Bone marrow (tissue), 2 donors: Measurements from ENCODE around the gene TJP2.
"Not testable (repeated sequence)": the region's sequence is repeated elsewhere in the genome, so short reads cannot be mapped to it uniquely, and the experiment has no call there.

Experiments
- DNase-seq, 2 donors: peaks; one replicate each; lab custom pipeline; 2025; lab: John Stamatoyannopoulos, UW

Gene TJP2

GRCh38 chr9:69292078-69292477 lies 118.0 kb downstream of the TJP2 start:
- no peak for DNase-seq

DNA sequence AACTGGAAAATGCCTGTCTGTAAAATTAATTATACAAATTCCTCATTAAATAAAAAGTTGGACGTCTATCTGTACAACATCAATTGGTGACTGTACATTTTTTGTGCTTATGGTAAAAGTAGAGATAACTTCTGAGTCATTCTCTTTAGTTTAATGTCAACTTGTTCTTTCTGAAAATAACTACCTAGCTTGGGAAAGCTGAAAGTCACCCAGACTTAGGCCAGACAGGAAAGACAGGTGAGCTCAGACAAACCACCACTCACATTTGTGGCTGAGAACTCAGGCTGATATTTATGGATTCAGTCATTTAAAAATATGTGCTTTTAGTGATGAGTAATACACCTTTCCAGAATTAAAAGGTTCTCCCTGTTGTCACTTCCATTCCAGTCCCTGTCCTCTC lies 119.1 kb downstream of the TJP2 start:
- no peak for DNase-seq

DNA sequence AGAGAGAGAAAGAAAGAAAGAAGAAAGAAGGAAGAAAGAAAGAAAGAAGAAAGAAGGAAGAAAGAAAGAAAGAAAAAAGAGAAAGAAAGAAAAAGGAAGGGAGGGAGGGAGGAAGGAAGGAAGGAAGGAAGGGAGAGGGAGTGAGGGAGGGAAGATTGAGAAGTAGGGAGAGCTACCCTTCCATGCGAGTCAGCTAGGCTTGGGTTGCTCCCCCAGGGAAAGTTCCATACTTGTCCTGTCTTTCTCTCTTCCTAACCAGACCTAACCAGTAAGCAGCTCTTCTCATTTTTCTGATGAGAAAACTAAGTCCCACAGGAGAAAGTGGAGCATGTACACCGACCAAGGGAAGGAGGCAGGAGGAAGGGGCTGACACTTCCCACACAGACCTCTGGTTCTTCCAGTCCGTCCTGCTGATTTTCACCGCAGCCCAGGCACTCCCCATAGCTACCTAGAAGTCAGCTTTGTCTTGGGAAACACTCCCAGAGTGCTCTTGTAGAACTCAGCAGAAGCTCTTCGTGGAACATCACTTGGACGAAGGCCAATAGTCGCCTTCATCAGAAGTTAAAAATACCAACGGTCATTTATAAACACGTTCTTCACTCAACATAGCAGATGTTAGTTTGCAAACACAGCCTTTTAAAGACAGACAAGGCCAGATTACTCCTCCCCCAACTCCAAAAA lies 121.9 kb downstream of the TJP2 start:
- DNase-seq: no peak

DNA sequence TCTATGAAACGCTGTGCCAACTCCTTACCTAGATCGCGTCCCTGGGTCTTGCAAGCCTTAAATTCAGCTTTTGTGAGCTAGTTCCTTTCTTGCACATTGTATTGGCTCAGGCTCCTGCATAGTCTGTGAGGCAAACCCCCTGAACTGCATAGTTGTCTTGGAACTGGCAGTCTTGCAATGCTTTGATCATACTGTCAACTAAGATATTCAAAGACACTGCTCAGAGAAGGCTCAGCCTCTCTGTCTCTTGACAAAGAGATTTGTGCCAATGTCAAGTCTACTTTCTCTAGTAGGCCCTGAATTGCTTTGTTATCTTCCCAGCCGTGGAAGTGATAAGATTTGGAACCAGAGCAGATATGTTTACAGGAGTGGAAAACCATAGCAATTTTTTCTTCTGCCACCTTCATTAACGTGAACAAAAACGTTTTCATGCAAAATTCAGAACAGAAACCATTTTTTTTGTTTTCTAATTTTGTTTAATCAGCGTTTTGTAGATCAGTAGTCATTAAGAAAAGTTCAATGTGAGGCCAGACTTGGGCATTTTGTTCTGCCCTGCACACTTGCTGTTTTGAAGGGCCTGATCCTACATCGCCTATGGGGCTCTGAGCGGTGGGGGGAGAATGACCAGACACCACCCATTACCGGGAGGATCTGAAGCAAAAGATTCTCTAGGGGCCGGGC lies 123.4 kb downstream of the TJP2 start:
- no peak for DNase-seq

GRCh38 chr9:69299315-69299714 lies 125.2 kb downstream of the TJP2 start:
- no peak for DNase-seq

DNA sequence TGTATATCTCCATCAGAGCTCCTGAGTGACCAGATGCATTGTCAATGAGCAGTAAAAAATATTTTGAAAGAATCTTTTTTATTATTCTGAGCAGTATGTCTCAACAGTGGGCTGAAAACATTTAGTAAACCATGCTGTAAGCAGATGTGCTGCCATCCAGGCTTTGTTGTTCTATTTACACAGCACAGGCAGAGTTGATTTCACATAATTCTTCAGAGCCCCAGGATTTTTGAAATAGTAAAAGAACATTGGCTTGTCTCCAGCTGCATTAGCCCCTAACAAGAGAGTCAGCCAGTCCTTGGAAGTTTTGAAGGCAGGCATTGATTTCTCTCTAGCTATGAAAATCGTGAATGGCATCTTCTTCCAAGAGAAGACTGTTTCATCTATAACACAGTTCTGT lies 125.7 kb downstream of the TJP2 start:
- DNase-seq: no peak

GRCh38 chr9:69303331-69303730 lies 129.3 kb downstream of the TJP2 start:
- DNase-seq: no peak

- not testable (repeated sequence) for DNase-seq
These were observed 132.9 kb downstream of the TJP2 start for GRCh38 chr9:69306895-69307445.

GRCh38 chr9:69307446-69308205 lies 133.5 kb downstream of the TJP2 start:
- DNase-seq: no peak

- no peak for DNase-seq
These were observed 134.3 kb downstream of the TJP2 start for GRCh38 chr9:69308206-69308931.

GRCh38 chr9:69313175-69313574 lies 139.1 kb downstream of the TJP2 start:
- DNase-seq: no peak

DNA sequence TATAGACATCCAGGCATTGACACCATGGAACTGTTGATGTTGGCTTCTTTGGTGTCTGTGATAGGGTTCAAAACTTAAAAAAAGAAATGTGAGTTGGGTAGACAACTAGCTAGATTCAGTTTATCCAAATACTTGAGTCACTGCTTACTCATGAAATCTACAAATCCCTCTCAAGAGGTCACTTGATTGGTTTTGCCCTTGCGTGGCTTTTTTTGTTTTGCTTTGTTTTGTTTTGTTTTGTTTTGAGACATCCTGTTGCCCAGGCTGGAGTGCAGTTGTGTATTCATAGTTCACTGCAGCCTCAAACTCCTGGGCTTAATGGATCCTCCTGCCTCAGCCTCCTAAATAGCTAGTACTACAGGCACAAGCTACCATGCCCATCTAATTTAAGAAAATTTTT lies 140.5 kb downstream of the TJP2 start:
- no peak for DNase-seq

DNA sequence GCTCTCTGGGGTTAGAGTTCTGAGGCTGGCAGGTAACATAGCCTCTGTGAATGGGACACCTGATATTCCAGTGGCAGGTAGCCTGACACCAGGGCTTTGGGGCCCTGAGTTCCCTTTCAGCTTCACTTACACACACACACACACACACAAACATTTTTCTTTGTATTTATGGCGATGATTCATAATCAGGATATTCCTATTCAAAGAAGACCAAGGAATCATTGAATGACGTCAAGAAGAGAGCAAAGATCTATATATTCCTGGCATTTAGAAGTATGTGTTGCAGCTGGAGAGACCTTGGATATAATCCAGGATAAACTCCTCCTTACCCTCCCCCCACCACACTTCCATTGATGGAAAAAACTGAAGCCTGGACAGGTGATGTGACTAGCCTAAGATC lies 143.0 kb downstream of the TJP2 start:
- DNase-seq: no peak

GRCh38 chr9:69317894-69318293 lies 143.8 kb downstream of the TJP2 start:
- no peak for DNase-seq

DNA sequence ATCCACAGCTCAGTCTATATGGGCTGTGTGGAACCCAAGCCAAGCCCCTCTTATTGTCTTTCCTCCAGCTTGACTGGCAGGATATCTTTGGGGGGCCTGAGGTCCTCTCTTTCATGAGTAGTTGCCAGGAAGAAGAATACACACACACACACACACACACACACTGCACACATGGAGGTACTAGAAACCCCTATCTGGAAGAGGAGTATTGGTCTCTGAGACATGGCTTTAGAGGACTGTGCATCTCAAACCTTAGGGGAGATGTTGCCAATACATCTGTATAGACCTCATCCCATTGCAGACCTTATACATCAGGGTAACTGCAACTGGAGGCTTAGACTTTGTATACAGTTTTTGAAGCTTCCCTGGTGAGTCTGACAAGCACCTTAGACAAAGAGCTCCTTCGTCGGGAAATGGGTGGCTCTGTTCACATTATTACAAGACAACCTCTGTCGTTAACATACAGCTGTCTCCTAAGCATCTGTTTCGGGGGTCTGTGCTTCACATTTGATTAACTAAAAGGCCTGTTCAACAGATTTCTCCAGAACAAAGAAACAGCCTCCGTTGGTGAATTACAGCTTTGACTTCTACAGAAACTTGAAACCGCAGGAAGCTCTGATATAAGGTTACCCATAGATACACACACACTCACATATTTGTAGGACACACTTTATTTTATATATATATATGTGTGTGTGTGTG lies 145.4 kb downstream of the TJP2 start:
- no peak for DNase-seq

GRCh38 chr9:69322256-69322655 lies 148.2 kb downstream of the TJP2 start:
- DNase-seq: no peak

- no peak for DNase-seq
These were observed 149.8 kb downstream of the TJP2 start for GRCh38 chr9:69323861-69324260.
